Astrocyte (in vitro differentiated cells and primary cell): Measurements from ENCODE around the gene EPHA6. TPM values are rescaled to one million over a fixed set of nuclear protein-coding genes. Genes with fewer than 3 reads are reported as not detected.

Experiments used
- DNase-seq: peaks from one replicate; pipeline ENCODE4 v3.0.0-alpha.2; 2010; ENCODE audit warnings: low read depth
- FAIRE-seq: peaks from 2 replicates; lab custom pipeline; 2011; peaks lifted over from hg19 to GRCh38; lab: Jason Lieb, UNC
- H2AFZ ChIP-seq: 2 replicates; pipeline ENCODE4 v1.6.0; 2012; ENCODE audit warnings: low read depth, low read length, inconsistent platforms
- H3K27ac ChIP-seq: 2 replicates; pipeline ENCODE4 v1.5.1; 2011; ENCODE audit warnings: low read depth, low read length, inconsistent platforms
- H3K27me3 ChIP-seq: 2 replicates; pipeline ENCODE4 v1.6.0; 2011; ENCODE audit warnings: low read length, inconsistent platforms; ENCODE audit not compliant: insufficient read depth
- H3K36me3 ChIP-seq: 2 replicates; pipeline ENCODE4 v1.5.1; 2011; ENCODE audit warnings: low read length, inconsistent platforms; ENCODE audit not compliant: insufficient read depth
- H3K4me1 ChIP-seq: 2 replicates; pipeline ENCODE4 v1.5.1; 2011; ENCODE audit warnings: low read length, inconsistent platforms; ENCODE audit not compliant: insufficient read depth
- H3K4me2 ChIP-seq: 2 replicates; pipeline ENCODE4 v1.6.0; 2012; ENCODE audit warnings: low read length, inconsistent platforms
- H3K4me3 ChIP-seq: 2 replicates; pipeline ENCODE4 v1.5.1; 2011; ENCODE audit warnings: low read depth, mild to moderate bottlenecking, low read length, inconsistent platforms; ENCODE audit not compliant: insufficient read depth
- H3K79me2 ChIP-seq: 2 replicates; pipeline ENCODE4 v1.6.0; 2012; ENCODE audit warnings: mild to moderate bottlenecking, low read length, inconsistent platforms; ENCODE audit not compliant: insufficient read depth
- H3K9ac ChIP-seq: 2 replicates; pipeline ENCODE4 v1.6.0; 2012; ENCODE audit warnings: mild to moderate bottlenecking, low read length, inconsistent platforms
- H3K9me3 ChIP-seq: 2 replicates; pipeline ENCODE4 v1.5.1; 2012; ENCODE audit warnings: low read depth, mild to moderate bottlenecking, low read length, inconsistent platforms; ENCODE audit not compliant: insufficient read depth
- H4K20me1 ChIP-seq: 2 replicates; pipeline ENCODE4 v1.6.0; 2012; ENCODE audit warnings: low read length, inconsistent platforms; ENCODE audit not compliant: insufficient read depth
- H3K27ac Mint-ChIP-seq: one replicate; pipeline ENCODE4 v1.8.0; 2021; ENCODE audit warnings: mild to moderate bottlenecking, mixed read lengths; ENCODE audit not compliant: unreplicated experiment
- H3K27me3 Mint-ChIP-seq: one replicate; pipeline ENCODE4 v1.8.0; 2021; ENCODE audit warnings: low read depth, mixed read lengths; ENCODE audit not compliant: unreplicated experiment
- H3K36me3 Mint-ChIP-seq: one replicate; pipeline ENCODE4 v1.8.0; 2021; ENCODE audit warnings: low read depth, mixed read lengths; ENCODE audit not compliant: unreplicated experiment
- H3K4me1 Mint-ChIP-seq: one replicate; pipeline ENCODE4 v1.8.0; 2021; ENCODE audit warnings: low read depth, mixed read lengths; ENCODE audit not compliant: unreplicated experiment
- H3K4me3 Mint-ChIP-seq: one replicate; pipeline ENCODE4 v1.8.0; 2021; ENCODE audit warnings: mild to moderate bottlenecking, moderate library complexity, mixed read lengths; ENCODE audit not compliant: unreplicated experiment
- H3K9me3 Mint-ChIP-seq: one replicate; pipeline ENCODE4 v1.8.0; 2021; ENCODE audit warnings: mild to moderate bottlenecking, mixed read lengths; ENCODE audit not compliant: unreplicated experiment
- CTCF ChIP-seq: IDR thresholded peaks from 2 replicates; pipeline ENCODE4 v1.5.1; 2011; ENCODE audit warnings: low read depth, mild to moderate bottlenecking, inconsistent platforms, low read length, moderate library complexity; ENCODE audit not compliant: insufficient read depth
- EZH2 ChIP-seq: IDR thresholded peaks from 2 replicates; pipeline ENCODE4 v1.6.1; 2012; ENCODE audit warnings: mild to moderate bottlenecking, low read length, inconsistent platforms; ENCODE audit not compliant: insufficient read depth
- total RNA-seq: library from RNA; stranded (reverse); gene quantifications from 2 replicates; pipeline ENCODE4 v1.2.1, GENCODE V29; 2021

EPHA6 gene
- total RNA-seq, 1 donor from 2014 or later: 1.7 TPM

GRCh38 chr3:97742036-97742435, 927.6 kb downstream of the EPHA6 start:
- H3K36me3 Mint-ChIP-seq: no peaks in the 10 kb centered on the region
- Histone ChIP-seq H3K4me3 (no peak overlapping the region), H3K9me3 (no peaks in the 10 kb centered on the region), H3K9ac (no peak overlapping the region), H3K36me3 (no peaks in the 10 kb centered on the region), H4K20me1 (no peaks in the 10 kb centered on the region), H3K27ac (no peak overlapping the region), H3K4me1 (no peaks in the 10 kb centered on the region), H3K79me2 (no peaks in the 10 kb centered on the region), H2AFZ (no peak overlapping the region), H3K4me2 (no peak overlapping the region), H3K27me3 (peaks cover 2% of the 10 kb centered on the region)
- H3K27me3 Mint-ChIP-seq: no peaks in the 10 kb centered on the region
- DNase-seq (no peak), FAIRE-seq (no peak)
- H3K9me3 Mint-ChIP-seq: no peaks in the 10 kb centered on the region
- TF ChIP-seq CTCF: no peak
- no peak for TF ChIP-seq EZH2
- H3K27ac Mint-ChIP-seq: no peak overlapping the region
- H3K4me1 Mint-ChIP-seq: no peaks in the 10 kb centered on the region
- H3K4me3 Mint-ChIP-seq: no peak overlapping the region

- no peak overlapping the region for H3K4me3 Mint-ChIP-seq
- H3K36me3 ChIP-seq: no peaks in the 10 kb centered on the region
- H3K4me3 ChIP-seq: no peak overlapping the region
- H3K27me3 Mint-ChIP-seq: no peaks in the 10 kb centered on the region
- no peak overlapping the region for H2AFZ ChIP-seq
- TF ChIP-seq CTCF (no peak), EZH2 (no peak)
- no peaks in the 10 kb centered on the region for H3K4me1 ChIP-seq
- FAIRE-seq (no peak), DNase-seq (no peak)
- H3K27me3 ChIP-seq: no peaks in the 10 kb centered on the region
- H3K4me1 Mint-ChIP-seq: no peaks in the 10 kb centered on the region
- H3K9me3 ChIP-seq: no peaks in the 10 kb centered on the region
- H3K79me2 ChIP-seq: no peaks in the 10 kb centered on the region
- no peak overlapping the region for H3K9ac ChIP-seq
- H3K4me2 ChIP-seq: no peak overlapping the region
- H4K20me1 ChIP-seq: no peaks in the 10 kb centered on the region
- H3K27ac ChIP-seq: no peak overlapping the region
- no peaks in the 10 kb centered on the region for H3K9me3 Mint-ChIP-seq
- no peaks in the 10 kb centered on the region for H3K36me3 Mint-ChIP-seq
- H3K27ac Mint-ChIP-seq: no peak overlapping the region
These were observed 929.9 kb downstream of the EPHA6 start for GRCh38 chr3:97744289-97744688.

- FAIRE-seq: no peak
- TF ChIP-seq CTCF (no peak), EZH2 (no peak)
These were observed 949.4 kb downstream of the EPHA6 start for GRCh38 chr3:97763586-97764406.

More at GRCh38 chr3:97763586-97764406, 949.4 kb downstream of the EPHA6 start:
- Histone ChIP-seq H3K4me2 (peak overlapping the region; percentile 89), H3K79me2 (no peaks in the 10 kb centered on the region), H3K4me1 (peaks cover 7% of the 10 kb centered on the region), H3K27ac (peak overlapping the region; percentile 68), H3K36me3 (no peaks in the 10 kb centered on the region), H3K4me3 (peak overlapping the region; percentile 95), H2AFZ (peak overlapping the region; percentile 96), H3K9me3 (no peaks in the 10 kb centered on the region), H4K20me1 (no peaks in the 10 kb centered on the region), H3K27me3 (no peaks in the 10 kb centered on the region), H3K9ac (peak overlapping the region; percentile 86)
- Mint-ChIP-seq H3K9me3 (no peaks in the 10 kb centered on the region), H3K27me3 (no peaks in the 10 kb centered on the region), H3K36me3 (no peaks in the 10 kb centered on the region), H3K27ac (peak overlapping the region; percentile 96), H3K4me3 (peak overlapping the region; percentile 95), H3K4me1 (peaks cover 5% of the 10 kb centered on the region)
- no peak for DNase-seq
